Measurements from ENCODE around the gene XKR3.
"Not testable (repeated sequence)": the region's sequence is repeated elsewhere in the genome, so short reads cannot be mapped to it uniquely, and the experiment has no call there.

The XKR3 gene

DNA sequence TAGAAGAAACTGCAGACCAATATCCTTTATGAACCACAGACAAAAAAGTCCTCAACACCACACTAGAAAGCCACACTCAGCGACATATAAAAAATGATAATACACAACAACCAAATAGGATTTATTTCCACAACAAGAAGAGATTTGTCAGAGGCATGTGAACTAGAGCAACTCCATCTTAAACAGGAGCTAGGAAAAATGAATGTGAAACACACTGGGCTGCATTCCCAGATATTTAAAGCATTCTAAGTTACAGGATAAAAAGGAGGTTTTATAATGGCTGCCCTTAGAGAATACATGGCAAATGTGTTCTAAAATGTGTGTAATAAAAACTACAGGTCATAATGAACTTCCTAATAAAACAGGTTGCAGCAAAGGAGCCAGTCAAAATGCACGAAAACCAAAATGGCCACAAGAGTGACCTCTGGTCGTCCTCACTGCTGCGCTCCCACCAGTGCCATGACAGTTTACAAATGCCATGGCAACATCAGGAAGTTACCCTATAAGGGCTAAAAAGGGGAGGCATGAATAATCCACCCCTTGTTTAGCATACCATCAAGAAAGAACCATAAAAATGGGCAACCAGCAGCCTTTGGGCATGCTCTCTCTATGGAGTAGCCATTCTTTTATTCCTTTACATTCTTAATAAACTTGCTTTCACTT lies 21.8 kb downstream of the XKR3 start:
- FAIRE-seq, result no peak

DNA sequence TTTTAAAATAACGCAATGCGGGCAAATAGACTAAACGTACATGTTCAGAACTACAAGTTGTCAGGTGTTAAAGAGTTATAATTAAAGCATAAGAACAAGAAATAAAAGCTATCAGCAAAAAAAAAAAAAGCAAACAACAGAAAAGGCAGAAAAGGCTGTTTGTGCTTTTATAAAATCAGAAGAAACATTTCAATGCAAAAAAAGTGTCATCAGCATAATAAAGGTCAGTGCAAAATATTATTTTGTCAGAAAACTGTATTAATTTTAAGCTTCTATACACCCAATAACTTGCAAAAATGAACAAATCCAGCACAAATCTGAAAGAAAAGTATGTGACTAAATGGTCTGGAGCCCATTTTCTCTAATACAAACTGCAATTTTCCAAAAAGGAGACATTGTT lies 23.6 kb downstream of the XKR3 start:
- no peak for FAIRE-seq

DNA sequence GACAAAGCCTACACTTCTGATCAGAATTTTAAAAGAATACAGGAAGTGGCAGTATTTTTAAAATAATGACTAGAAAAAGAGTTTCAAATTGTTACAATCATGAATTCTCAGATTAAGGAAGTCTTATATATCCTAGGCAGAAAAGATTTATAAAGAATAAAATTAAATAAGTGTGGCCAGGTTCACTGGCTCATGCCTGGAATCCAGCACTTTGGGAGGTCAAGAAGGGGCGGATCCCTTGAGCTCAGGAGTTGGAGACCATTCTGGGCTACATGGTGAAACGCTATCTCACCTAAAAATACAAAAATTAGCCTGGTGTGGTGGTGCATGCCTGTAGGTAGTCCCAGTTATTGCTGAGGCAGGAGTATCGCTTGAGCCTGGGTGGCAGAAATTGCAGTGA lies 24.1 kb downstream of the XKR3 start:
- no peak for FAIRE-seq

DNA sequence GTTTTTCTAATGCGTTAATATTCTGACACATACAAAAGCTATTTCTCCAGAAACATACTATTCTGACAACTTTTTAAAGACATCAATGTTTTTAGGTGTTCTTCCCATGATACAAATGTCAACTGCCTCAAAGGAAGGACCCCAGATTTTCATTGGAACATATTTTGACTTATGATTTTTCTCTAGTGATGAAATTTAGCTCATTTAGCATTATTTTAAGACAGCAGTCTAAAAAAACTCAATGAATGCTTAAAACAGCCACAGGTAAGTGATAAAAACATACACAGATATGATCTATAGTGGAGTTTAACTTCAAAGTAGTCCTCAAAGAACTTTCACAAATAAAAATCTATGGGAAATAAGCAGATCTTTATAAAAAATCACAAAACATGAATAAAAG lies 24.9 kb downstream of the XKR3 start:
- FAIRE-seq, result no peak

DNA sequence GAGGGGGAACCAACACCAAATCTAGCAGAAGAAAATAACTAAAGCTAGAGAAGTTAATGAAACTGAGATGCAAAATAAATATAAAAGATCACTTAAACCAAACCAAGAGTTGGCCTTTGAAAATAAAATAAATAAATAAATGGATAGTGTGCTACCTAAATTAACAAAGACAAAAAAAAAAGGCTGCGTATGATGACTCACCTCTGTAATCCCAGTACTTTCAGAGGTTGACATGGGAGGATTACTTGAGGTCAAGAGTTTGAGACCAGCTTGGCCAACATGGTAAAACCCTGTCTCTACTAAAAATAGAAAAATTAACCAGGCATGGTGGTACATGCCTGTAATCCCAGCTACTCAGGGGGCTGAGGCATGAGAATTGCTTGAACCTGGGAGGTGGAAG lies 29.7 kb downstream of the XKR3 start:
- FAIRE-seq, result not testable (repeated sequence)

DNA sequence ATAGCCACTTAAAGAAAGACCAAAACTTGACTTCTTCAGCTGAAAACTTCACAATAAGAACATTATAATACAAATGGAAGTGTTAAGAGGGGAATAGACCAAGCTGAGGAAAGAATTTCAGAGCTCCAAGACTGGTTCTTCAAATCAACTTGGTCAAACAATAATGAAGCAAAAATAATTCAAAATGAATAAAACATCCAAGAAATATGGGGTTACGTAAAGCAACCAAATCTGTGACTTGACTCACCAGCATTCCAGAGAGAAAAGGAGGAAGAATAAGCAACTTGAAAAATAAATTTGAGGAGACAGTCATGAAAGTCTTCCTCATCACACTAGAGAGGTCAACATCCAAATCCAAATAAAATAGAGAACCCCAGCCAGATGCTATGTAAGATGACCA lies 31.4 kb downstream of the XKR3 start:
- FAIRE-seq, result no peak

DNA sequence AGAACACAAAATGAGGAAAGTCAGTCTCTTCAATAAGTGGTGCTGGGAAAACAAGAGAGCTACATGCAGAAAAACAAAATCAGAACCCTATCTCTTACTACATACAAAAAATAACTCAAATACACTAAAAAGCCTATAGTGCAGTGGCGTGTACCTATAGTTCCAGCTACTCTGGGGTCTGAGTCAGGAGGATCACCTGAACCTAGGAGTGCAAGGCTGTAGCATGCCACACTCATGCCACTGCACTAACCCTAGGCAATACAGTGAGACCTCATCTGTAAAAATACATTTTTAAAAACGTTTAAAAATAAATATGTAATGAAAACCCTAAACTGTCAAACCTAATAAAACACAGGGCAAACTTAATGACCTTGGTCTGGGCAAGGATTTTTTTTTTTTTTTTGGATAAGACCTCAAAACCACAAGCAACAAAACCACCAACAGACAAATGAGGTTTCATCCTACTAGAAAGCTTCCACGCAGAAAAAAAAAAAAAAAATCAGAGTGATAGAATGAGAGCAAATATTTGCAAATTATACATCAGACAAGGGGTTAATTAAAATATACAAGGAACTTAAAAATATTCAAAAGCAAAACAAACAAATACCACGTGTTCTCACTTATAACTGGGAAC lies 35.2 kb downstream of the XKR3 start:
- no peak for FAIRE-seq

DNA sequence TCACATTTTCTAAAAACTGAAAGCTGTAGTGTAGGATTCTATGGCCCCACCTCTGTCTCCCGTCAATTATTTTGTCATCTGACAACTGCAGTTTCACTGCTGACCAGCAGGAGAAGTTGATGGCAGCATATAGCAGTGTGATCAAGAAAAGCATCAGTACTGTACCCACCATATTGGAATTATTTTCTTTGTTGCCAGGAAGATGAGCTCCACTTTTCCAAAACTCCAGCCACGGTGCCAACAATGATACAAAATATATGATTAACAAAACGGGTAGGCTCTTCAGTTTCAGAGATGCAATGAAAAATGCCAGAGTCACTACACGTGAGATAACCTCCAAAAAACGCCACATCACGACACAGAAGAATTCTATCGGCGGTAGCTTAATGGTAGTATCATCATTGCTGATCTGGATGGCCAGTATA lies 41.3 kb downstream of the XKR3 start:
- FAIRE-seq, result no peak

DNA sequence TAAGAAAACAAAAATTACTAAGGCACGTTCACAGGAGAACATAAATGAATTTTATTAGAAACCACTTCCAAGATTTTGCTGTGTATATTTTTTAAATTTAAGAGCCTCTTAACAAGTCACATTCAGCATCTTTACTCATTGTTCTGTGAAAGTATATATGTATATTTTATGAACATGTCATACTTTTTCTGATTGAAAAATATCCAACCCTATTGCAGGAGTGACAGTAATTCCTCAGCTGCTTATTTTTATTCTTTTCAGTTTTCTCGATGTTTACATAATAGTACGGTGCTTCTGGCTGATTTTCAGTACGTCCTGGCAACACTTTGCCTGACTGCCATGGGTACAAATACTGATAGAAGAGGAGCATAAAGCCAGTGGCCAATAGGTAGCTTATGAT lies 41.8 kb downstream of the XKR3 start:
- FAIRE-seq, result no peak

DNA sequence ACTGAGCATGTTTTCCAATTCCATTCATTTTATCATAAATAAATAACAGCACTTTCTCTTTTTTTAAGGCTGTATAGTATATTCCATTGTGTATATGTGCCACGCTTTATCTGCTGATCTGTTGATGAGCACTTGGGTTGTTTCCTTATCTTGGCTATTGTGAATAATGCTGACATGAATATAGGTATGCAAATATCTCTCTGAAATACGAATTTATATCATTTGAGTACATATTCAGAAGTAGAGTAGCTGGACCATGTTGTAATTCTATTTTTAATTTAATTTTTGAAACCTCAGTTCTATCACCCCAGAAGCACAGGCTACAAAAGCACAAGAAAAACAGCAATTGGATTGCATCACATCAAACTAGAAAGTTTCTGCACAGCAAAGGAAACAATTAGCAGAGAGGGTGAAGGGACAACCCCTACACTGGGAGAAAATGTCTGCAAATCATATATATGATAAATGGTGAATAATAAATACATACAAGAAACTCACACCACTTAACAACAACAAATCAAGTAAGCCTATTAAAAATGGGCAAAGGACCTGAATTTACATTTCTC lies 43.4 kb downstream of the XKR3 start:
- FAIRE-seq, result no peak

DNA sequence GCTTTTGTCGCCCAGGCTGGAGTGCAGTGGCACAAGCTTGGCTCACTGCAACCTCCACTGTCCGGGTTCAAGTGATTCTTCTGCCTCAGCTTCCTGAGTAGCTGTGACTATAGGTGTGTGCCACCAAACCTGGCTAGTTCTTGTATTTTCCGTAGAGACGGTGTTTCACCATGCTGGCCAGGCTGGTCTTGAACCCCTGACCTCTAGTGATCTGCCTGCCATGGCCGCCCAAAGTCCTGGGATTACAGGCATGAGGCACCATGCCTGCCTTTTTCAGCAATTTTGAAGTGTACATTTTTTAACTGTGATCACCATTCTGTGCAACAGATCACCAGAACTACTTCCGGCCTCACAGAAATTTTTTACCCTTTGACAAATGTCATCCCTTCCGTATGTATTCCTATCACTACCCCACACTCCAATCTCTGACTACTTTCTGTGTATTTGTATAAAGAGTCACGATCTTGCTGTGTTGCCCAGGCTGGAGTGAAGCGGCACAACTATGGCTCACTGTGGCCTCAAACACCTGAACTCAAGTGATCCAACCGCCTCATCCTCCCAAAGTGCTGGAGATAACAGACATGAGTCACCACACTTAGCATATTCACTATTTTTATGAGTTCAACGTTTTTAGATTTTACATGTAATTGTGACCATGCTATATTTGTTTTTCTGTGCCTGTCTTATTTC lies 44.0 kb downstream of the XKR3 start:
- FAIRE-seq, result no peak

DNA sequence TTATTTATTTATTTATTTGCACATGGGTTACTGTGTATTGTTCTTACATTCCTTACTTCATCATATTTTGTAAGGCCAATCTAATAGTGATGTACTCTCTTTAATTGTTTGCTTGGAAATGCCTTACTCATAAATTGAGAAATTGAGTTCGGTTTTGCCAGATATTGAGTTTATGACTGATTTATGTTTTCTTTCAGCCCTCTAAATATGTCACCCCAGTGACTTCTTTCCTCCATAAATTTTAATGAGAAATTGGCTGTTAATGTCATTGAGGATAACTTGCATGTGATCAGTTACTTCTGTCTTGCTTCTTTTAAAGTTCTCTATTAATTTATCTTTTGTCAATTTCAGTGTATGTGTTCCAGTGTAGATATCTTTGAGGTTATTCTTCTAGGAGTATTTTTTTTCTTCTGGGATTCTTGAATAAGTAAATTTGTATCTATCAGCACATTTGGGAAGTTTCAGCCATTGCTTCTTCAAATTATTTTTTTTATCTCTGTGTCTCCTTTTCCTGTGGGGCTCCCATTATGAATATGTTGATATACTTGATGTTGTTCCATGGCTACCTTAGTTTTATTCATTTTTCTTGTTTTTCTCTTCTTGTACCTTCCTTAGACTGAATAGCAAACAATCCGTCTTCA lies 47.8 kb downstream of the XKR3 start:
- no peak for FAIRE-seq

DNA sequence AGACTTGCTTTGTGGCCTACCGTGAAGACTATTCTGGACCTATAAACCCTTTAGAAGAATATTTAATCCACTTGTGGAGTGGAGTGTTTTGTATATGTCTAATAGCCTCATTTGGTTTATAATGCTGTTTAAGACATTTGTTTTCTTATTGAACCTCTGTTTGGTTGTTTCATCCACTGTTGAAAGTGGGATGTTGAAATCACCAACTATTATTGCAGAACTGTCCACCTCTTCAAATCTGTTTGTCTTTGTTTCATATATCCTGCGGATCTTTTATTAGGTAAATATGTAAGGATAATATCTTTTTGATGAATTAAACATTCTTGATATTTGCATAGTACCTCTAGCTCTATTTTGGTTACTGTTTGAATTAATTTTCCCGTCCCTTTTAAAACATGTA lies 49.1 kb downstream of the XKR3 start:
- FAIRE-seq, result no peak

DNA sequence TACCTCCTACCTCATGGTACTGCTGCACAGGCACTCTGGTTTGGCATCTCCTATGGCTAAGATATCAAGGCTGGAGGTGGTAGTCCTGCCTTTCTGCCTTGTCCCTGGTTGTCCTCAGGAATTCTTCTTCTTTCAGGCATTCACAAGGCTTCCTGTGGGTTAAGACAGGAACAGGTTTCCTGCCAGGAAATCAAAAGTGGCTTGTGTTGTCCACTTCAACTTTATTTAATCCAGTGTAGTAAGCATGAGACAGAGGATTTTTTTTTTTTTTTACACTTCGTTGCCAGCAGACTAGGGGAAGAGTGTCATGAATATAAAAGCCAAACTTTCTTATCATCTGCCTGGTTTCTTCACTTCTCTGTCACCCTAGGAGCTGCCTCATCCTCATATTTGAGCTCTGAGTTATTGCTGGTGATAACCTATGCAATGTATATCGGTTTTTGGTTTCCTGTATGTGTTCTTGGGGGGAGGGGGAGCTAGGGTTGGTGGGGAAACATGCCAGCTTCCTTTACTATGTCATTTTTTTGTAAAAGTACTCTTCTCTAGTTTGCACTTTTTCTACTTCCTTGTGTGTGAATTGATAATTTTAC lies 50.2 kb downstream of the XKR3 start:
- no peak for FAIRE-seq

DNA sequence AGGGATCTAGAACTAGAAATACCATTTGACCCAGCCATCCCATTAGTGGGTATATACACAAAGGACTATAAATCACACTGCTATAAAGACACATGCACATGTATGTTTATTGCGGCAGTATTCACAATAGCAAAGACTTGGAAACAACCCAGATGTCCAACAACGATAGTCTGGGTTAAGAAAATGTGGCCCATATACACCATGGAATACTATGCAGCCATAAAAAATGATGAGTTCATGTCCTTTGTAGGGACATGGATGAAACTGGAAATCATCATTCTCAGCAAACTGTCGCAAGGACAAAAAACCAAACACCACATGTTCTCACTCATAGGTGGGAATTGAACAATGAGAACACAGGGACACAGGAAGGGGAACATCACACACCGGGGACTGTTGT lies 53.6 kb downstream of the XKR3 start:
- FAIRE-seq, result not testable (repeated sequence)

DNA sequence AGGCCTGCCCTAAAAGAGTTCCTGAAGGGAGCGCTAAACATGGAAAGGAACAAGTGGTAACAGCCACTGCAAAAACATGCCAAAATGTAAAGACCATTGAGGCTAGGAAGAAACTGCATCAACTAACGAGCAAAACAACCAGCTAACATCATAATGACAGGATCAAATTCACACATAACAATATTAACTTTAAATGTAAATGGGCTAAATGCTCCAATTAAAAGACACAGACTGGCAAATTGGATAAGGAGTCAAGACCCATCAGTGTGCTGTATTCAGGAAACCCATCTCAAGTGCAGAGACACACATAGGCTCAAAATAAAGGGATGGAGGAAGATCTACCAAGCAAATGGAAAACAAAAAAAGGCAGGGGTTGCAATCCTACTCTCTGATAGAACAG lies 57.3 kb downstream of the XKR3 start:
- FAIRE-seq, result not testable (repeated sequence)

DNA sequence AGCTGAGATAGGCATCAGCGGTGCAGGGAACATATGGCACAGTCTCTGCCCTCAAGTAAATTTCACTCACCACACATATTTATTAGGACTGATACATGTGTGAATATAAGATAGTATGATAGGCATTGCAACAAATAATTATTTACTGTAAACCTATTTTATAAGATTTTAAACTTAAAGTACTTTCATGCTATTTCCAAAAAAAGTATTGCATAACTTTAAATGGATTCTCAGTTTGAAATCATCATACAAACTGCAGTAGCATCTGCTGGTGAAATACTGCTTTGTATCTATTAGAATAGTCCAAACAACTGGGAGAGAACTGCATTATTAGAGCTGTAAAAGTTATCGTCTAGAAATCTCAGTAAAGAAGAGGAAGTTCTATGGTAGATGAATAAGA lies 63.0 kb downstream of the XKR3 start:
- FAIRE-seq, result not testable (repeated sequence)

DNA sequence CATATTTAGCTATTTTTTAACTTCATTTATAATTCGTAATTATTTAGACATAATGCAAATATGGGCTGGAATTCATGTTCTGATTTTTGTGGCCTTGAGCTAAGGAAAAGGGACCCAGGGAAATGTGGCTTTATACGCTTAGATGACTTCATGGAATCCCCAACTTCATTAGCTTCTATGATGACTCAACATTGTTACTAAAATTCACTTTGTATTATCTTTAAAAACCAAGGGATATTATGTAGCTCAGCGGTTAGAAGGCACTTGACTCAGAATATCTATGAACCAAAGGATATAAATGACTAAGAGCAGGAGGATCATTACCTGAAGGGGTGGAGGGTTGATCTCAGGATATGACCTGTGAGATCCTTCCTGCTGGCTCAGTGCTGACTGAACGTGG lies 64.8 kb downstream of the XKR3 start:
- FAIRE-seq, result not testable (repeated sequence)

DNA sequence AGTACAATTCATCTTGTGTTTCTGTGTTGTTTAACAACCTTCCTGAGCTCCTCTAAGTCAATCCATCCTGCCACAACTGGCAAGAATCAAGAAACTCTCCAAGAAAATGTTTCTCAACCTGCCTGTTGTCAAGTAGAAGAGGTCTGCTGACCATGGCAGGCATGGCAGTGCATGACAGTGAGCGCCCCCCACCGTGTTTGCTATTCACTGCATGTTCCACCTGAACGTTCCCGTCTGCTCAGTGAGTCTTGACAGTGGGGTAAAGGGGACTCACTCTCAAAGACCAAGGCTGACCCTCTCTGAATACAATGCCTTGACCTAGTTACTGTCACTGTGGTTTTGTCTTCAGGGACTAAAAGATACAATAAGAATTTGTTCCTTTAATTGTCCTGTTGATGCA lies 75.9 kb downstream of the XKR3 start:
- FAIRE-seq, result not testable (repeated sequence)

DNA sequence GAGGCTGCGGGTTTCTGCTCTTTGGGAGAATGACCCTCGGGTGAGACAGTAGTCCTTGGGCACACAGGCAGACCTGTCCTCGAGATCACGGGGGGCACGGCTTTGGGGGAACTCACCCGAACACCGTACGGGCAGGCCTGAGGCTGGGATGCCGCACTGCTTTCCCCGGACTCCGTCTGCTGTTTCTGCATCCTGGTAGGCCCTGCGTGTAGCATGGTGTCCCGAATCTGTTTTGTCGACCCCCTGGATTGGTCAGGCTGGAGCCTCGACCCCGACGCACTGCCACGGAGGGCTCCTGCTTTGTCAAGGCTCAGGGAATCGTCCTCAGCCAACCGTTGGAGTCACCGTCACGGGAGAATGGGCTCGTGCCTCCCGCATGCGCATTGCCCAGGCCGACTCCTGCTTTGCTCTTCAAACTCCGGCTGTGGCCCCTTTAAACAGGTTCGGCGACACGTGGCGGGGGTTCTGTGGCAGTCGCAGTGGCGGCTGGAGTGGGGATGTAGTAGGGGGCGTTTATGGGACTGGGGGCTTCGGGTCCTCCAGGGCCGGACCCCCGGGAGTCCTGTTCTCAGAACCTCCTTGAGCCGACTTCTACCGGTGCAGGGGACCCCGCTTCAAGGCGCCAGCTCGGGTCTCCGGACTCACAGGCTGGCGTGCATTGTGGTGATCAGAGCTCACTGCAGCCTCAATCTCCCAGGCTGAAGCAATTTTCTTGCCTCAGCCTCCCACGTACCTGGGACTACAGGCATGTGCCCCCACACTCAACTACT lies 76.9 kb downstream of the XKR3 start:
- not testable (repeated sequence) for FAIRE-seq

DNA sequence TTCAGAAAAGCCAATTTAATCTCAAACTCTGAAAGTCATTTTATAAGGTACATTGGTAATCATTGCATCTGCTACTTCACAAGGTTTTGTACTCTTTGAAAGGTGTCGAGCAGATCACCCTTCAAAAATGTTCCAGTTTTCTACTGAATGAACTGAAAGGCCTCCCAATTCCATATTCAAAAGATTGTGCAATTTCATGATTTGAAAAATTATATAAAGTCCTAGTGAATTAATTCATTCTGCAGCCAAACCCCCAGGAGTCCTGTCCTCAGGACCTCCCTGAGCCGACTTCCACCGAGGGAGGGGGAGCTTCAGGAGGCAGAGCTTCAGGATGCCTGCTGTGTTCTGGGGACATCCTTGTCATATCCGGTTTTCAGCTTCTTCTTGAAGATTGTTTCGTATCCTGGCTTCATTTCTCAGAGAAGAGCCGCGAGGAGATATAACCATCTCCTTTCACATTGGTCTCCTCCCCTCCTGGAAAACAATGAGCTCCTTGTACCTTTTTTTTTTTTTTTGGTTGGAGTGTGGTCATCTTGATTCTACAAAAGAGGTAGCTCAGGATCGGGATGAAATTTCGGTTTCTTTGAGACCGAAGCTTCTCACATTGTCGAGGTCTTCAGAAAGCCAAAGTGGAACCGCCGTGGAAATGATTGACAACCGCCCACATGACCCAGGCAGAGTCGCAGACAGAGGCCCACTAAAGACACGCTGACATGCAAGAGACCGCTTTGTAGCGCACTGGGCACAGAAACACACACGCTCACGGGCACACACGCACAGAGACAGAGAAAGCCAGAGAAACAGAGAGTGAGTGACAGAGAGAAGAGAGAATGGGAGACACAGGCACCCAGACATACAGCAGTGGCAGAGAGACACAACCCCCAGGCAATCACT lies 77.7 kb downstream of the XKR3 start:
- not testable (repeated sequence) for FAIRE-seq
